K562 (cell line): ENCODE measurements around the gene ILF3. TPM values are rescaled to one million over a fixed set of nuclear protein-coding genes. Genes with fewer than 3 reads are reported as not detected.
A peak's percentile ranks its signal among the peaks of the same experiment; 100 is the strongest.

Experiments
- ATAC-seq: fragments of 200-7000 bp; cut with Tn5 transposase; 3 replicates; pipeline ENCODE4 v1.9.1; 2020; ENCODE audit warnings: moderate library complexity
- BruUV-seq: library from RNA; stranded (reverse); fragments of 400-500 nt; replicated peaks from 2 replicates; lab custom pipeline; 2021; lab: Mats Ljungman, UMichigan
- CTCF ChIA-PET: fragments of 300-600 bp; formaldehyde crosslinking; extraction: SDS; loops from one replicate; lab custom pipeline; 2021; ENCODE audit warnings: low intra/inter-chr PET ratio; lab: Yijun Ruan, JAX
- POLR2A ChIA-PET: fragments of 300-600, 350-650 bp; sonication (Branson Sonifier 250); formaldehyde crosslinking; extraction: SDS; loops from one replicate; lab custom pipeline; 2021; ENCODE audit warnings: antibody characterized with exemption, inconsistent platforms; lab: Yijun Ruan, JAX
- DNase-seq, 4 experiments: peaks; one replicate each; pipeline versions ENCODE4 v3.0.0 to v3.0.0-alpha.2; 2011 to 2018; ENCODE audit warnings: low spot score in 3 of 4, mixed read lengths in 3 of 4; ENCODE audit errors: extremely low read depth in 1 of 4
- FAIRE-seq: peaks from 2 replicates; lab custom pipeline; 2011; peaks lifted over from hg19 to GRCh38; lab: Jason Lieb, UNC
- H2AFZ ChIP-seq: 2 replicates; pipeline ENCODE4 v1.6.0; 2011; ENCODE audit warnings: low read depth, low read length, control low read depth, inconsistent platforms
- H3K27ac ChIP-seq: fragments of 200-600 bp; 3 replicates; pipeline ENCODE4 v1.8.0; 2011; ENCODE audit warnings: low read depth, mild to moderate bottlenecking, control low read depth, inconsistent platforms, low read length, moderate library complexity, mixed read lengths; ENCODE audit errors: extremely low read depth
- H3K27me3 ChIP-seq, 2 experiments: fragments of 300-600 bp in 1 of 2; 2 replicates in 1 of 2; 3 replicates in 1 of 2; pipeline versions ENCODE4 v1.6.0 to v1.8.0; 2011; ENCODE audit warnings: inconsistent platforms in 2 of 2, low read length in 2 of 2, mild to moderate bottlenecking in 1 of 2, mixed read lengths in 1 of 2, moderate library complexity in 1 of 2; ENCODE audit not compliant: control insufficient read depth in 2 of 2, insufficient read depth in 2 of 2
- H3K36me3 ChIP-seq: fragments of 300-600 bp; 3 replicates; pipeline ENCODE4 v1.8.0; 2011; ENCODE audit warnings: mild to moderate bottlenecking, low read length, inconsistent platforms; ENCODE audit not compliant: control insufficient read depth, insufficient read depth
- H3K4me1 ChIP-seq, 2 experiments: fragments of 200-600 bp in 1 of 2; replicated peaks in 1 of 2; 2 replicates in 1 of 2; 3 replicates in 1 of 2; pipeline versions ENCODE4 v1.5.1 to v1.8.0; 2011; ENCODE audit warnings: inconsistent platforms in 2 of 2, low read length in 2 of 2, mild to moderate bottlenecking in 1 of 2, mixed read lengths in 1 of 2, moderate library complexity in 1 of 2; ENCODE audit not compliant: control insufficient read depth in 2 of 2, insufficient read depth in 2 of 2
- H3K4me2 ChIP-seq: 2 replicates; pipeline ENCODE4 v1.6.1; 2011; ENCODE audit warnings: low read length, control low read depth, inconsistent platforms, mixed read lengths; ENCODE audit not compliant: insufficient read depth
- H3K4me3 ChIP-seq: fragments of 200-600 bp; sonication (generic), shearing (Covaris generic); 2 replicates; pipeline ENCODE4 v1.5.1; 2016; ENCODE audit warnings: control low read depth, inconsistent platforms
- H3K79me2 ChIP-seq: fragments of 200-600 bp; 3 replicates; pipeline ENCODE4 v1.8.0; 2011; ENCODE audit warnings: low read length, inconsistent platforms; ENCODE audit not compliant: control insufficient read depth, insufficient read depth
- H3K9ac ChIP-seq, 2 experiments: 2 replicates each; pipeline versions ENCODE4 v1.6.0 to v1.6.1; 2011; ENCODE audit warnings: low read depth in 2 of 2, low read length in 2 of 2, control low read depth in 1 of 2, inconsistent platforms in 1 of 2, mild to moderate bottlenecking in 1 of 2, mixed read lengths in 1 of 2; ENCODE audit not compliant: insufficient read depth in 1 of 2
- H3K9me1 ChIP-seq: one replicate; pipeline ENCODE4 v1.6.0; 2011; ENCODE audit warnings: inconsistent platforms, mild to moderate bottlenecking, low read length, moderate library complexity; ENCODE audit not compliant: control insufficient read depth, insufficient read depth
- H3K9me3 ChIP-seq: replicated peaks from 2 replicates; pipeline ENCODE4 v1.5.1; 2011; ENCODE audit warnings: low read depth, low read length, inconsistent platforms; ENCODE audit not compliant: control insufficient read depth, insufficient read depth
- H4K20me1 ChIP-seq: replicated peaks from 2 replicates; pipeline ENCODE4 v1.6.1; 2011; ENCODE audit warnings: low read length, inconsistent platforms, mixed read lengths; ENCODE audit not compliant: control insufficient read depth, insufficient read depth
- CXXC5 ChIP-seq: fragments of 250-450 bp; sonication (Bioruptor Pico); IDR thresholded peaks from 2 replicates; pipeline ENCODE4 v1.8.0; 2022; ENCODE audit warnings: inconsistent platforms, mild to moderate bottlenecking, moderate library complexity
- E4F1 ChIP-seq: fragments of 250-450 bp; sonication (Bioruptor Pico); IDR thresholded peaks from 2 replicates; pipeline ENCODE4 v1.5.0; 2021; ENCODE audit warnings: mild to moderate bottlenecking, borderline replicate concordance
- EZH2 ChIP-seq: IDR thresholded peaks from 2 replicates; pipeline ENCODE4 v1.6.1; 2012; ENCODE audit warnings: low read depth, mild to moderate bottlenecking, inconsistent platforms, low read length, borderline replicate concordance
- FOXP1 ChIP-seq: sonication (generic); formaldehyde crosslinking; IDR thresholded peaks from 2 replicates; pipeline ENCODE4 v1.8.0; 2022; ENCODE audit warnings: mild to moderate bottlenecking, missing genetic modification reagents
- MYBL2 ChIP-seq, 2 experiments: fragments of 450-650 bp in 1 of 2; sonication (generic) in 1 of 2; formaldehyde crosslinking in 1 of 2; IDR thresholded peaks; 2 replicates each; pipeline versions ENCODE4 v1.6.1 to v1.8.1; 2017 to 2022; ENCODE audit warnings: borderline replicate concordance in 1 of 2, inconsistent platforms in 1 of 2, low read depth in 1 of 2, mild to moderate bottlenecking in 1 of 2, missing genetic modification reagents in 1 of 2, moderate library complexity in 1 of 2
- POLR2A ChIP-seq: fragments of 450-650 bp; conservative IDR thresholded peaks from 2 replicates; pipeline ENCODE4 v1.6.1; 2016
- SREBF2 ChIP-seq: sonication (generic); formaldehyde crosslinking; IDR thresholded peaks from 2 replicates; pipeline ENCODE4 v1.4.0; 2020; ENCODE audit warnings: mild to moderate bottlenecking, missing genetic modification reagents
- SRSF3 ChIP-seq: fragments of 200-400 bp; formaldehyde crosslinking; IDR thresholded peaks from 2 replicates; pipeline ENCODE4 v1.6.1; 2016; ENCODE audit warnings: mild to moderate bottlenecking, low read length, moderate library complexity; ENCODE audit not compliant: insufficient read depth
- TARDBP ChIP-seq: fragments of 450-650 bp; IDR thresholded peaks from 2 replicates; pipeline ENCODE4 v1.6.1; 2016
- TSC22D4 ChIP-seq: fragments of 450-650 bp; IDR thresholded peaks from 2 replicates; pipeline ENCODE4 v1.6.1; 2016; ENCODE audit warnings: missing genetic modification characterization, missing biosample characterization, control low read depth
- ZNF699 ChIP-seq: fragments of 250-450 bp; sonication (Bioruptor Pico); IDR thresholded peaks from 2 replicates; pipeline ENCODE4 v1.8.0; 2021; ENCODE audit warnings: mild to moderate bottlenecking, moderate library complexity; ENCODE audit not compliant: insufficient replicate concordance
- WGBS: fragments of 100-300 bp; shearing (Covaris generic); methylation state at CpG from one replicate; pipeline ENCODE4 v1.1.6; 2016; ENCODE audit warnings: low coverage, mixed read lengths; ENCODE audit not compliant: insufficient coverage; ENCODE audit errors: missing lambda C conversion rate; 5-methylcytosine and 5-hydroxymethylcytosine counted together
- in situ Hi-C: fragments of 300-500 bp; cut with MboI; formaldehyde crosslinking; loops from 4 replicates; pipeline ENCODE4 v1.15.0; 2018; ENCODE audit warnings: inconsistent platforms, mixed read lengths
- intact Hi-C: fragments of 100-400 bp; cut with micrococcal nuclease; formaldehyde crosslinking; loops from 2 replicates; pipeline ENCODE4 v1.14.2; 2022
- polyA plus RNA-seq, 8 experiments: library from polyadenylated mRNA; depleted of rRNA in 4 of 8; stranded (reverse) in 5 of 8; unstranded in 3 of 8; fragments of >200 nt; fragmentation: Nextera tagmentation in 2 of 8; fragmentation: Illumina TruSeq in 1 of 8; extraction: Ambion mirVana in 2 of 8; extraction: Trizol in 1 of 8; gene quantifications; 2 replicates each; pipeline versions ENCODE4 v1.2.1 to v1.2.3, GENCODE V29; 2011 to 2014; ENCODE audit warnings: inconsistent platforms in 1 of 8, missing spikeins in 1 of 8
- total RNA-seq, 7 experiments: library from RNA; depleted of rRNA in 6 of 7; stranded (reverse); fragments of >200 nt in 6 of 7; fragmentation: Illumina TruSeq in 2 of 7; extraction: Trizol in 2 of 7; gene quantifications; 2 replicates each; pipeline versions ENCODE4 v1.2.1 to v1.2.3, GENCODE V29; 2011 to 2021; ENCODE audit warnings: low replicate concordance in 1 of 7
- TF ChIP-seq, protein P1 (sequence below), 2 experiments: fragments of 200-800 bp in 1 of 2; sonication (Bioruptor generic) in 1 of 2; sonication (generic) in 1 of 2; formaldehyde crosslinking in 1 of 2; IDR thresholded peaks in 1 of 2; conservative IDR thresholded peaks in 1 of 2; 2 replicates each; pipeline versions ENCODE4 v1.5.0 to v1.6.1; 2016 to 2020; ENCODE audit warnings: missing compliant biosample characterization in 1 of 2, missing genetic modification characterization in 1 of 2, missing genetic modification reagents in 1 of 2
- TF ChIP-seq, protein P2 (sequence below), 2 experiments: fragments of 450-650 bp in 1 of 2; sonication (generic) in 1 of 2; formaldehyde crosslinking; conservative IDR thresholded peaks; 2 replicates each; pipeline versions ENCODE4 v1.4.0 to v1.8.1; 2020 to 2022; ENCODE audit warnings: mild to moderate bottlenecking in 1 of 2, missing genetic modification reagents in 1 of 2

The ILF3 gene
- total and polyA plus RNA-seq, 9 of the 15 experiments (the other 6 are each of a cell fraction or from before 2014, with no cell fraction given) = 26.0 to 453 (median 175) TPM

GRCh38 chr19:10718205-10719196 lies 64.4 kb downstream of the ILF3 start:
- FAIRE-seq (no peak), ATAC-seq (peak; percentile 56), DNase-seq (peak; percentile 50 to 73 (median 64))
- ChIA-PET POLR2A (interaction anchor here (0.5 to 2.2 kb wide), 21 partner anchors 11 to 307 kb away, joined by 3 to 12 read pairs (median 4); partner anchors contain the start of genes QTRT1 and TMED1), CTCF (interaction anchor here (0.6 kb wide), 1 partner anchor 61 kb away, joined by 3 read pairs; no protein-coding TSS in a partner anchor)
- H3K9me1 ChIP-seq = peaks cover 6% of the 10 kb centered on the region
- H3K4me2 ChIP-seq = peak overlapping the region; percentile 96
- H3K4me1 ChIP-seq = peaks cover 18 to 39% of the 10 kb centered on the region in 2 experiments; a peak in 4 of 5 replicates
- peaks cover 57% of the 10 kb centered on the region for H3K79me2 ChIP-seq
- WGBS = under 1% methylated on average over 46 of the region's 70 CpGs
- H3K9me3 ChIP-seq = no peaks in the 10 kb centered on the region
- peak overlapping the region; percentile 99 for H3K4me3 ChIP-seq
- BruUV-seq = no TSS peak
- peaks cover 32% of the 10 kb centered on the region for H3K36me3 ChIP-seq
- peaks cover 39% of the 10 kb centered on the region for H4K20me1 ChIP-seq
- in situ Hi-C loops = no loop called here
- H3K27me3 ChIP-seq = no peaks in the 10 kb centered on the region
- peak overlapping the region; percentile 74 for H2AFZ ChIP-seq
- peak overlapping the region; percentile 95 for H3K27ac ChIP-seq
- peak overlapping the region; percentile 96 to 99 for H3K9ac ChIP-seq
- intact Hi-C loops = loop anchor here (2.0 to 5.0 kb wide), 3 partner anchors 18 to 90 kb away; no protein-coding TSS in a partner anchor
- TF ChIP-seq MYBL2 (IDR thresholded peaks at IDR 0.05; ENCODE audit: low read depth) (no peak), MYBL2 (CRISPR knock-in tag; IDR thresholded peaks at IDR 0.05; ENCODE audit: borderline replicate concordance) (no peak), FOXP1 (CRISPR knock-in tag) (peak; percentile 51; the same call in 1 of the 2 replicates), EZH2 (no peak), POLR2A (peak; percentile 70; the same call in 1 of the 2 replicates), TARDBP (peak; percentile 9; the same call in 1 of the 2 replicates), SREBF2 (0 out of 2 replicates have a peak, but pooled peaks have one; percentile 41), TSC22D4 (no peak), ZNF699 (CRISPR knock-in tag) (no peak), E4F1 (no peak), SRSF3 (no peak), CXXC5 (CRISPR knock-in tag) (peak; percentile 51)
- TF ChIP-seq, protein P1, sequence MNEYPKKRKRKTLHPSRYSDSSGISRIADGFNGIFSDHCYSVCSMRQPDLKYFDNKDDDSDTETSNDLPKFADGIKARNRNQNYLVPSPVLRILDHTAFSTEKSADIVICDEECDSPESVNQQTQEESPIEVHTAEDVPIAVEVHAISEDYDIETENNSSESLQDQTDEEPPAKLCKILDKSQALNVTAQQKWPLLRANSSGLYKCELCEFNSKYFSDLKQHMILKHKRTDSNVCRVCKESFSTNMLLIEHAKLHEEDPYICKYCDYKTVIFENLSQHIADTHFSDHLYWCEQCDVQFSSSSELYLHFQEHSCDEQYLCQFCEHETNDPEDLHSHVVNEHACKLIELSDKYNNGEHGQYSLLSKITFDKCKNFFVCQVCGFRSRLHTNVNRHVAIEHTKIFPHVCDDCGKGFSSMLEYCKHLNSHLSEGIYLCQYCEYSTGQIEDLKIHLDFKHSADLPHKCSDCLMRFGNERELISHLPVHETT (CRISPR knock-in tag; conservative IDR thresholded peaks at IDR 0.05 in 1 of 2, IDR thresholded peaks at IDR 0.05 in 1 of 2) = peak in 1 of 2 experiments; percentile 92; a peak in 2 of 4 replicates
- TF ChIP-seq, protein P2, sequence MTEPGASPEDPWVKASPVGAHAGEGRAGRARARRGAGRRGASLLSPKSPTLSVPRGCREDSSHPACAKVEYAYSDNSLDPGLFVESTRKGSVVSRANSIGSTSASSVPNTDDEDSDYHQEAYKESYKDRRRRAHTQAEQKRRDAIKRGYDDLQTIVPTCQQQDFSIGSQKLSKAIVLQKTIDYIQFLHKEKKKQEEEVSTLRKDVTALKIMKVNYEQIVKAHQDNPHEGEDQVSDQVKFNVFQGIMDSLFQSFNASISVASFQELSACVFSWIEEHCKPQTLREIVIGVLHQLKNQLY (CRISPR knock-in tag; conservative IDR thresholded peaks at IDR 0.05) = 0 out of 4 replicates have a peak, but pooled peaks of 1 of the 2 experiments have one; percentile 60
